HepG2 (cell line): Measurements from ENCODE around the gene ZNF331. TPM values are rescaled to one million over a fixed set of nuclear protein-coding genes. Genes with fewer than 3 reads are reported as not detected.

Source experiments
- ATAC-seq: fragments of 200-7000 bp; cut with Tn5 transposase; 3 replicates; pipeline ENCODE4 v1.9.1; 2020; ENCODE audit warnings: mild to moderate bottlenecking, moderate library complexity
- BruUV-seq: library from RNA; stranded (reverse); fragments of 400-500 nt; replicated peaks from 2 replicates; lab custom pipeline; 2021; lab: Mats Ljungman, UMichigan
- CTCF ChIA-PET: fragments of 300-600 bp; formaldehyde crosslinking; extraction: SDS; loops from one replicate; lab custom pipeline; 2021; ENCODE audit warnings: low total read pairs, inconsistent platforms, low intra/inter-chr PET ratio; lab: Yijun Ruan, JAX
- POLR2A ChIA-PET: fragments of 350-600 bp; sonication (Branson Sonifier 250); formaldehyde crosslinking; loops from one replicate; lab custom pipeline; 2020; ENCODE audit warnings: antibody characterized with exemption, inconsistent platforms; lab: Yijun Ruan, JAX
- DNase-seq: peaks from one replicate; pipeline ENCODE4 v3.0.0-alpha.2; 2015; ENCODE audit warnings: low spot score
- FAIRE-seq: peaks from 3 replicates; lab custom pipeline; 2011; peaks lifted over from hg19 to GRCh38; lab: Jason Lieb, UNC
- H2AFZ ChIP-seq: one replicate; pipeline ENCODE4 v1.6.1; 2011; ENCODE audit warnings: low read length, inconsistent platforms
- H3K27ac ChIP-seq: fragments of 300-600 bp; 3 replicates; pipeline ENCODE4 v1.8.0; 2011; ENCODE audit warnings: mixed run types, mild to moderate bottlenecking, mixed read lengths, low read length, inconsistent platforms; ENCODE audit not compliant: insufficient read depth; ENCODE audit errors: extremely low read length
- H3K27me3 ChIP-seq, 2 experiments: fragments of 200-600 bp in 1 of 2; 2 replicates in 1 of 2; 3 replicates in 1 of 2; pipeline versions ENCODE4 v1.6.0 to v1.8.0; 2011; ENCODE audit warnings: low read length in 2 of 2, mild to moderate bottlenecking in 2 of 2, moderate library complexity in 2 of 2, inconsistent platforms in 1 of 2; ENCODE audit not compliant: insufficient read depth in 2 of 2, control insufficient read depth in 1 of 2
- H3K36me3 ChIP-seq, 2 experiments: fragments of 200-600 bp in 1 of 2; replicated peaks in 1 of 2; 2 replicates in 1 of 2; 3 replicates in 1 of 2; pipeline versions ENCODE4 v1.5.1 to v1.8.0; 2011; ENCODE audit warnings: low read length in 2 of 2, inconsistent platforms in 1 of 2; ENCODE audit not compliant: insufficient read depth in 2 of 2, control insufficient read depth in 1 of 2
- H3K4me1 ChIP-seq: 2 replicates; pipeline ENCODE4 v1.5.1; 2012; ENCODE audit warnings: low read length, inconsistent platforms; ENCODE audit not compliant: insufficient read depth
- H3K4me2 ChIP-seq: 2 replicates; pipeline ENCODE4 v1.6.0; 2011; ENCODE audit warnings: low read depth, low read length, inconsistent platforms
- H3K4me3 ChIP-seq, 3 experiments: fragments of 200-600 bp in 1 of 3; sonication (generic), shearing (Covaris generic) in 1 of 3; replicated peaks in 1 of 3; 2 replicates each; pipeline ENCODE4 v1.5.1; 2011 to 2016; ENCODE audit warnings: low read length in 3 of 3, inconsistent platforms in 2 of 3, low read depth in 2 of 3, mild to moderate bottlenecking in 2 of 3, control low read depth in 1 of 3, mixed read lengths in 1 of 3; ENCODE audit not compliant: insufficient read depth in 1 of 3
- H3K79me2 ChIP-seq: one replicate; pipeline ENCODE4 v1.6.1; 2011; ENCODE audit warnings: low read length, inconsistent platforms; ENCODE audit not compliant: insufficient read depth
- H3K9ac ChIP-seq: 2 replicates; pipeline ENCODE4 v1.6.0; 2011; ENCODE audit warnings: mild to moderate bottlenecking, low read depth, low read length, inconsistent platforms; ENCODE audit not compliant: insufficient read depth
- H3K9me3 ChIP-seq: 2 replicates; pipeline ENCODE4 v1.5.1; 2012; ENCODE audit warnings: mild to moderate bottlenecking, low read length
- H4K20me1 ChIP-seq: 2 replicates; pipeline ENCODE4 v1.6.0; 2011; ENCODE audit warnings: inconsistent platforms, mild to moderate bottlenecking, low read length, moderate library complexity; ENCODE audit not compliant: insufficient read depth
- BHLHE40 ChIP-seq: IDR thresholded peaks from 2 replicates; pipeline ENCODE4 v1.6.1; 2011; ENCODE audit warnings: low read length, improper control_type of control experiment
- ETV5 ChIP-seq: IDR thresholded peaks from 2 replicates; pipeline ENCODE4 v1.6.1; 2018; ENCODE audit warnings: missing biosample characterization, missing genetic modification reagents, inconsistent platforms, borderline replicate concordance
- GATAD2A ChIP-seq: IDR thresholded peaks from 2 replicates; pipeline ENCODE4 v1.6.1; 2016
- PAXIP1 ChIP-seq: sonication (generic); formaldehyde crosslinking; conservative IDR thresholded peaks from 2 replicates; pipeline ENCODE4 v1.4.0; 2020; ENCODE audit warnings: mild to moderate bottlenecking, missing genetic modification reagents, moderate library complexity
- PLRG1 ChIP-seq: fragments of 450-650 bp; conservative IDR thresholded peaks from 2 replicates; pipeline ENCODE4 v1.6.1; 2016
- RFXAP ChIP-seq: sonication (generic); formaldehyde crosslinking; IDR thresholded peaks from 2 replicates; pipeline ENCODE4 v1.4.0; 2020; ENCODE audit warnings: missing genetic modification reagents, borderline replicate concordance
- SRSF4 ChIP-seq: fragments of 200-400 bp; formaldehyde crosslinking; IDR thresholded peaks from one replicate; pipeline ENCODE4 v1.6.1; 2018; ENCODE audit warnings: mild to moderate bottlenecking, low read depth, low read length, moderate library complexity; ENCODE audit not compliant: poor library complexity, severe bottlenecking
- WGBS: methylation state at CpG from one replicate; pipeline ENCODE4 v1.1.6; 2017; ENCODE audit warnings: low lambda C conversion rate; 5-methylcytosine and 5-hydroxymethylcytosine counted together
- in situ Hi-C: cut with HindIII; loops from 2 replicates; pipeline ENCODE4 v1.10.0; 2017; ENCODE audit warnings: low pct_unique_long_range_greater_than_20kb; ENCODE audit not compliant: extremely low pct_ligation_motif_present
- intact Hi-C: fragments of 100-400 bp; cut with micrococcal nuclease; formaldehyde crosslinking; loops from one replicate; pipeline ENCODE4 v1.10.0; 2022; ENCODE audit not compliant: unreplicated experiment
- polyA plus RNA-seq, 8 experiments: library from polyadenylated mRNA; depleted of rRNA in 3 of 8; stranded (reverse) in 7 of 8; unstranded in 1 of 8; fragments of >200 nt; fragmentation: Illumina TruSeq in 4 of 8; extraction: Trizol in 4 of 8; gene quantifications; 2 replicates each; pipeline versions ENCODE4 v1.2.1 to v1.2.3, GENCODE V29; 2011 to 2016; ENCODE audit warnings: low read depth in 4 of 8, missing spikeins in 1 of 8, mixed read lengths in 1 of 8; ENCODE audit not compliant: insufficient read depth in 1 of 8
- total RNA-seq, 5 experiments: library from RNA; depleted of rRNA; stranded (reverse); fragments of >200 nt; fragmentation: Illumina TruSeq; extraction: Trizol; gene quantifications; 2 replicates each; pipeline ENCODE4 v1.2.3, GENCODE V29; 2016; ENCODE audit warnings: low read depth in 1 of 5

The ZNF331 gene
- total and polyA plus RNA-seq, 2 of the 13 experiments (the other 11 are each of a cell fraction or from before 2014, with no cell fraction given): 8.2 to 13.3 TPM

- no peak for FAIRE-seq
Observed at GRCh38 chr19:53598361-53598760, 60.4 kb downstream of the ZNF331 start.

GRCh38 chr19:53600217-53600616 is 62.3 kb downstream of the ZNF331 start:
- Histone ChIP-seq H3K9me3 (no peaks in the 10 kb centered on the region), H4K20me1 (no peaks in the 10 kb centered on the region), H3K9ac (no peak overlapping the region), H3K4me1 (peaks cover 39% of the 10 kb centered on the region), H3K79me2 (no peaks in the 10 kb centered on the region), H3K4me2 (no peak overlapping the region), H3K27ac (no peak overlapping the region), H2AFZ (no peak overlapping the region), H3K4me3 (no peak overlapping the region), H3K27me3 (no peaks in the 10 kb centered on the region), H3K36me3 (no peaks in the 10 kb centered on the region)
- FAIRE-seq: no peak
- no TSS peak for BruUV-seq
- in situ Hi-C loops (no loop called here), intact Hi-C loops (no loop called here)
- WGBS: 89% methylated on average over 4 of the region's 4 CpGs
- CTCF ChIA-PET: no interaction called here
- POLR2A ChIA-PET: interaction anchor here (0.6 kb wide), 1 partner anchor 8 kb away, joined by 3 read pairs; no protein-coding TSS in a partner anchor
- no peak for ATAC-seq
- DNase-seq: no peak
- TF ChIP-seq SRSF4 (no peak), BHLHE40 (no peak), RFXAP (CRISPR knock-in tag) (no peak), ETV5 (CRISPR knock-in tag) (no peak), PAXIP1 (no peak), PLRG1 (no peak)

More at GRCh38 chr19:53598361-53598760, 60.4 kb downstream of the ZNF331 start:
- intact Hi-C loops (loop anchor here (10.0 kb wide), 1 partner anchor 56 kb away; no protein-coding TSS in a partner anchor), in situ Hi-C loops (loop anchor here (10.0 kb wide), 1 partner anchor 56 kb away; no protein-coding TSS in a partner anchor)
- Histone ChIP-seq H3K79me2 (no peaks in the 10 kb centered on the region), H4K20me1 (no peaks in the 10 kb centered on the region), H3K4me3 (no peak overlapping the region), H3K4me1 (peaks cover 40% of the 10 kb centered on the region), H3K9me3 (no peaks in the 10 kb centered on the region), H2AFZ (no peak overlapping the region), H3K9ac (no peak overlapping the region), H3K27ac (no peak overlapping the region), H3K27me3 (no peaks in the 10 kb centered on the region), H3K4me2 (no peak overlapping the region), H3K36me3 (no peaks in the 10 kb centered on the region)
- no peak for ATAC-seq
- no peak for DNase-seq
- ChIA-PET POLR2A (no interaction called here), CTCF (no interaction called here)
- no peak for TF ChIP-seq GATAD2A (CRISPR knock-in tag)
- WGBS: 89% methylated on average over 9 of the region's 10 CpGs
- no TSS peak for BruUV-seq
